NB4 (cell line): ENCODE data around the gene LUM.

Experiments used
- DNase-seq: peaks from one replicate; pipeline ENCODE4 v3.0.0; 2010; ENCODE audit warnings: low read depth
- H3K4me3 ChIP-seq: one replicate; pipeline ENCODE4 v1.5.1; 2011; ENCODE audit warnings: mild to moderate bottlenecking, low read depth, low read length, moderate library complexity
- CTCF ChIP-seq: IDR thresholded peaks from one replicate; pipeline ENCODE4 v1.5.1; 2012; ENCODE audit warnings: low read depth, low read length
- MYC ChIP-seq: IDR thresholded peaks from 2 replicates; pipeline ENCODE4 v1.6.1; 2011; ENCODE audit warnings: low read depth, low read length
- POLR2A ChIP-seq: IDR thresholded peaks from 2 replicates; pipeline ENCODE4 v1.6.1; 2011; ENCODE audit warnings: mild to moderate bottlenecking; ENCODE audit not compliant: insufficient read length; ENCODE audit errors: extremely low read depth
- TF ChIP-seq, protein P1 (sequence below): IDR thresholded peaks from 2 replicates; pipeline ENCODE4 v1.6.1; 2011; ENCODE audit warnings: low read depth, low read length

LUM gene

GRCh38 chr12:91111366-91112325, at the start of gene LUM:
Gene LUM, minus strand, starts transcription at chr12:91111494. Its CDS starts 2,515 bp downstream, at chr12:91108979.
- no peak for DNase-seq
- TF ChIP-seq CTCF = no peak
- H3K4me3 ChIP-seq = no peak within 1 kb of the TSS

- H3K4me3 ChIP-seq = no peak overlapping the region
- TF ChIP-seq CTCF = no peak
- no peak for TF ChIP-seq MYC
- TF ChIP-seq, protein P1, sequence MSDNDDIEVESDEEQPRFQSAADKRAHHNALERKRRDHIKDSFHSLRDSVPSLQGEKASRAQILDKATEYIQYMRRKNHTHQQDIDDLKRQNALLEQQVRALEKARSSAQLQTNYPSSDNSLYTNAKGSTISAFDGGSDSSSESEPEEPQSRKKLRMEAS = no peak
- TF ChIP-seq POLR2A = no peak
- no peak for DNase-seq
Measured at GRCh38 chr12:91161009-91161408, 49.7 kb upstream of the LUM start.

DNA sequence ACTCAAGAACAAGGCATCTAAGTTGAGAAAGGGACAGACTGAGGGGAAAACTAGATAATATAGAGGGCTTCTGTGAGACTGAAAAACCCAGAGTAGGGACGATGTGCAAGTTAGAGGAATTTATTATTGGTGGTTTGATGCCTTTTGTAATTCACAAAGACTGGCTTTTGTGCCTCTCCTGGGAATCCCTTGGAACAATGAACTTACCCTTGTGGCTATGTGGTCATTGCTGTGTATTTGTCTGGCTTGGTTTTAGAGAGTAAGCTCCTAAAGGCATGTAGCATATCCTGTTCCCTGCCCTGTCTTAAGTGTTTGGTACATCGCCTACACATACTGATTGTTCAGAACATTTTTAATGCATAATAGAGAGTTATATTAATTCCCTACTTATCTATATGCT, 44.7 kb upstream of the LUM start:
- TF ChIP-seq, protein P1 = no peak
- TF ChIP-seq POLR2A (no peak), MYC (no peak), CTCF (no peak)
- DNase-seq = no peak
- no peak overlapping the region for H3K4me3 ChIP-seq

DNA sequence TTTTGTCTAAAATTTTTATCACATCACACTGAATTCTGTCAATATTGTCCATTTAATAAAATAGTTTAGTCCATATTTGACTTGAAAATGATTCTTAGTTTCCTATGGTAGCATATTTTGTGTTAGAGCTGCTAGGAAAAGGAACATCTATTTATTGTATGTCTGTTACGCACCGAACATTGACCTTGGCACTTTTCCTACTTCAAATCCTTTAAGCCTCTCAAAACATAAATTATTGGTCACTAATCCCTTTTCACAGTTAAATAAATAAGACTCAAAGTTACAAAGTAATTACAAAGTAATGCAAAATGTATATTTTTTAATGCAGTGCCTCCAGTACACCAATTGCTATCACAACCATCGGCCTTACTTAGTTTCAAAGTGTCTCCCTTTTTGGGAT, 42.8 kb upstream of the LUM start:
- TF ChIP-seq, protein P1 = no peak
- TF ChIP-seq POLR2A = no peak
- TF ChIP-seq CTCF = no peak
- no peak for TF ChIP-seq MYC
- H3K4me3 ChIP-seq = no peak overlapping the region
- no peak for DNase-seq

GRCh38 chr12:91144053-91144452, 32.8 kb upstream of the LUM start:
- no peak overlapping the region for H3K4me3 ChIP-seq
- TF ChIP-seq CTCF = no peak
- no peak for TF ChIP-seq POLR2A
- no peak for DNase-seq

DNA sequence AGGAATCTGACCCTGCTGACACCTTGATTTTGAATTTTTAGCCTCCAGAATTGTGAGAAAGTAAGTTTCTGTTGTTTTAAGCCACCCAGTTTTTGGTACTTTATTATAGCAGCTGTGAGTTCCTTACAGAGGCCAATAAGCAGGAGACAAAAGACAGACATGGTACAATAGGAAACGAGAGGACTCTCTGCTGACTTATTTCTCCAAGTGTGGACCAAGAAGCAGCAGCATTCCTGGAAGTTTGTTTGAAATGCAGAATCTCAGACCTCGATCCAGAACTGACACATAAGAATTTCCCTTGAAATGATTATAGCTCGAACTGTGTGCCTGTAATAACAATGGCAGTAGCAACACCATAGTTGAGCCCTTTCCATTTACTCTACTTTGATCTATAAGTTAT, 31.9 kb upstream of the LUM start:
- TF ChIP-seq MYC = no peak
- TF ChIP-seq, protein P1 = no peak
- TF ChIP-seq POLR2A = no peak
- TF ChIP-seq CTCF = no peak
- DNase-seq = no peak
- H3K4me3 ChIP-seq = no peak overlapping the region
